K562 (cell line): ENCODE results near the gene AAMDC. TPM values are rescaled to one million over a fixed set of nuclear protein-coding genes. Genes with fewer than 3 reads are reported as not detected.
"Not testable (repeated sequence)": the region's sequence is repeated elsewhere in the genome, so short reads cannot be mapped to it uniquely, and the experiment has no call there.

Experiments
- ATAC-seq: fragments of 200-7000 bp; cut with Tn5 transposase; 3 replicates; pipeline ENCODE4 v1.9.1; 2020; ENCODE audit warnings: moderate library complexity
- BruUV-seq: library from RNA; stranded (reverse); fragments of 400-500 nt; replicated peaks from 2 replicates; lab custom pipeline; 2021; lab: Mats Ljungman, UMichigan
- CTCF ChIA-PET: fragments of 300-600 bp; formaldehyde crosslinking; extraction: SDS; loops from one replicate; lab custom pipeline; 2021; ENCODE audit warnings: low intra/inter-chr PET ratio; lab: Yijun Ruan, JAX
- POLR2A ChIA-PET: fragments of 300-600, 350-650 bp; sonication (Branson Sonifier 250); formaldehyde crosslinking; extraction: SDS; loops from one replicate; lab custom pipeline; 2021; ENCODE audit warnings: antibody characterized with exemption, inconsistent platforms; lab: Yijun Ruan, JAX
- DNase-seq, 4 experiments: peaks; one replicate each; pipeline versions ENCODE4 v3.0.0 to v3.0.0-alpha.2; 2011 to 2018; ENCODE audit warnings: low spot score in 3 of 4, mixed read lengths in 3 of 4; ENCODE audit errors: extremely low read depth in 1 of 4
- FAIRE-seq: peaks from 2 replicates; lab custom pipeline; 2011; peaks lifted over from hg19 to GRCh38; lab: Jason Lieb, UNC
- H2AFZ ChIP-seq: 2 replicates; pipeline ENCODE4 v1.6.0; 2011; ENCODE audit warnings: low read depth, low read length, control low read depth, inconsistent platforms
- H3K27ac ChIP-seq: fragments of 200-600 bp; 3 replicates; pipeline ENCODE4 v1.8.0; 2011; ENCODE audit warnings: low read depth, mild to moderate bottlenecking, control low read depth, inconsistent platforms, low read length, moderate library complexity, mixed read lengths; ENCODE audit errors: extremely low read depth
- H3K27me3 ChIP-seq, 2 experiments: fragments of 300-600 bp in 1 of 2; 2 replicates in 1 of 2; 3 replicates in 1 of 2; pipeline versions ENCODE4 v1.6.0 to v1.8.0; 2011; ENCODE audit warnings: inconsistent platforms in 2 of 2, low read length in 2 of 2, mild to moderate bottlenecking in 1 of 2, mixed read lengths in 1 of 2, moderate library complexity in 1 of 2; ENCODE audit not compliant: control insufficient read depth in 2 of 2, insufficient read depth in 2 of 2
- H3K36me3 ChIP-seq: fragments of 300-600 bp; 3 replicates; pipeline ENCODE4 v1.8.0; 2011; ENCODE audit warnings: mild to moderate bottlenecking, low read length, inconsistent platforms; ENCODE audit not compliant: control insufficient read depth, insufficient read depth
- H3K4me1 ChIP-seq, 2 experiments: fragments of 200-600 bp in 1 of 2; replicated peaks in 1 of 2; 2 replicates in 1 of 2; 3 replicates in 1 of 2; pipeline versions ENCODE4 v1.5.1 to v1.8.0; 2011; ENCODE audit warnings: inconsistent platforms in 2 of 2, low read length in 2 of 2, mild to moderate bottlenecking in 1 of 2, mixed read lengths in 1 of 2, moderate library complexity in 1 of 2; ENCODE audit not compliant: control insufficient read depth in 2 of 2, insufficient read depth in 2 of 2
- H3K4me2 ChIP-seq: 2 replicates; pipeline ENCODE4 v1.6.1; 2011; ENCODE audit warnings: low read length, control low read depth, inconsistent platforms, mixed read lengths; ENCODE audit not compliant: insufficient read depth
- H3K4me3 ChIP-seq: fragments of 200-600 bp; sonication (generic), shearing (Covaris generic); 2 replicates; pipeline ENCODE4 v1.5.1; 2016; ENCODE audit warnings: control low read depth, inconsistent platforms
- H3K79me2 ChIP-seq: fragments of 200-600 bp; 3 replicates; pipeline ENCODE4 v1.8.0; 2011; ENCODE audit warnings: low read length, inconsistent platforms; ENCODE audit not compliant: control insufficient read depth, insufficient read depth
- H3K9ac ChIP-seq, 2 experiments: 2 replicates each; pipeline versions ENCODE4 v1.6.0 to v1.6.1; 2011; ENCODE audit warnings: low read depth in 2 of 2, low read length in 2 of 2, control low read depth in 1 of 2, inconsistent platforms in 1 of 2, mild to moderate bottlenecking in 1 of 2, mixed read lengths in 1 of 2; ENCODE audit not compliant: insufficient read depth in 1 of 2
- H3K9me1 ChIP-seq: one replicate; pipeline ENCODE4 v1.6.0; 2011; ENCODE audit warnings: inconsistent platforms, mild to moderate bottlenecking, low read length, moderate library complexity; ENCODE audit not compliant: control insufficient read depth, insufficient read depth
- H3K9me3 ChIP-seq: replicated peaks from 2 replicates; pipeline ENCODE4 v1.5.1; 2011; ENCODE audit warnings: low read depth, low read length, inconsistent platforms; ENCODE audit not compliant: control insufficient read depth, insufficient read depth
- H4K20me1 ChIP-seq: replicated peaks from 2 replicates; pipeline ENCODE4 v1.6.1; 2011; ENCODE audit warnings: low read length, inconsistent platforms, mixed read lengths; ENCODE audit not compliant: control insufficient read depth, insufficient read depth
- BCOR ChIP-seq: fragments of 450-650 bp; IDR thresholded peaks from 2 replicates; pipeline ENCODE4 v1.6.1; 2016
- ZFP36 ChIP-seq: fragments of 150-350 bp; IDR thresholded peaks from 2 replicates; pipeline ENCODE4 v1.6.1; 2018; ENCODE audit warnings: low read length, low read depth; ENCODE audit not compliant: partially characterized antibody
- ZNF146 ChIP-seq: IDR thresholded peaks from one replicate; pipeline ENCODE4 v1.6.1; 2018; ENCODE audit warnings: missing compliant biosample characterization; ENCODE audit not compliant: unreplicated experiment
- WGBS: fragments of 100-300 bp; shearing (Covaris generic); methylation state at CpG from one replicate; pipeline ENCODE4 v1.1.6; 2016; ENCODE audit warnings: low coverage, mixed read lengths; ENCODE audit not compliant: insufficient coverage; ENCODE audit errors: missing lambda C conversion rate; 5-methylcytosine and 5-hydroxymethylcytosine counted together
- in situ Hi-C: fragments of 300-500 bp; cut with MboI; formaldehyde crosslinking; loops from 4 replicates; pipeline ENCODE4 v1.15.0; 2018; ENCODE audit warnings: inconsistent platforms, mixed read lengths
- intact Hi-C: fragments of 100-400 bp; cut with micrococcal nuclease; formaldehyde crosslinking; loops from 2 replicates; pipeline ENCODE4 v1.14.2; 2022
- polyA plus RNA-seq, 8 experiments: library from polyadenylated mRNA; depleted of rRNA in 4 of 8; stranded (reverse) in 5 of 8; unstranded in 3 of 8; fragments of >200 nt; fragmentation: Nextera tagmentation in 2 of 8; fragmentation: Illumina TruSeq in 1 of 8; extraction: Ambion mirVana in 2 of 8; extraction: Trizol in 1 of 8; gene quantifications; 2 replicates each; pipeline versions ENCODE4 v1.2.1 to v1.2.3, GENCODE V29; 2011 to 2014; ENCODE audit warnings: inconsistent platforms in 1 of 8, missing spikeins in 1 of 8
- total RNA-seq, 7 experiments: library from RNA; depleted of rRNA in 6 of 7; stranded (reverse); fragments of >200 nt in 6 of 7; fragmentation: Illumina TruSeq in 2 of 7; extraction: Trizol in 2 of 7; gene quantifications; 2 replicates each; pipeline versions ENCODE4 v1.2.1 to v1.2.3, GENCODE V29; 2011 to 2021; ENCODE audit warnings: low replicate concordance in 1 of 7

Gene AAMDC
- total and polyA plus RNA-seq, 9 of the 15 experiments (the other 6 are each of a cell fraction or from before 2014, with no cell fraction given), result 10.4 to 40.6 (median 15.6) TPM

DNA sequence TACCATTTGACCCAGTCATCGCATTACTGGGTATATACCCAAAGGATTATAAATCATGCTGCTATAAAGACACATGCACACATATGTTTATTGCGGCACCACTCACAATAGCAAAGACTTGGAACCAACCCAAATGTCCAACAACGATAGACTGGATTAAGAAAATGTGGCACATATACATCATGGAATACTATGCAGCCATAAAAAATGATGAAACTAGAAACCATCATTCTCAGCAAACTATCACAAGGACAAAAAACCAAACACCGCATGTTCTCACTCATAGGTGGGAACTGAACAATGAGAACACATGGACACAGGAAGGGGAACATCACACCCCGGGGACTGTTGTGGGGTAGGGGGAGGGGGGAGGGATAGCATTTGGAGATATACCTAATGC is 68.1 kb downstream of the AAMDC start:
- H3K9ac ChIP-seq, H4K20me1 ChIP-seq, BruUV-seq, H3K4me3 ChIP-seq, H3K4me1 ChIP-seq, CTCF ChIA-PET, H2AFZ ChIP-seq, in situ Hi-C loops, DNase-seq, FAIRE-seq, H3K4me2 ChIP-seq, ATAC-seq, H3K27me3 ChIP-seq, H3K27ac ChIP-seq, H3K79me2 ChIP-seq, intact Hi-C loops, H3K9me3 ChIP-seq, H3K9me1 ChIP-seq: not testable (repeated sequence)
- H3K36me3 ChIP-seq, result peaks cover 28% of the 10 kb centered on the region; the same call in 2 of the 3 replicates
- TF ChIP-seq BCOR (0 out of 2 replicates have a peak, but pooled peaks have one; percentile 37), ZNF146 (CRISPR knock-in tag) (peak; percentile 41)
- POLR2A ChIA-PET, result interaction anchor here (0.6 kb wide), 1 partner anchor 486 kb away, joined by 3 read pairs; no protein-coding TSS in a partner anchor
- WGBS, result 82% methylated on average over 4 of the region's 5 CpGs

GRCh38 chr11:77890100-77890614 is 69.2 kb downstream of the AAMDC start:
- H3K27me3 ChIP-seq, DNase-seq, H3K9ac ChIP-seq, in situ Hi-C loops, H2AFZ ChIP-seq, POLR2A ChIA-PET, H3K4me1 ChIP-seq, H3K4me3 ChIP-seq, CTCF ChIA-PET, H3K9me1 ChIP-seq, H3K79me2 ChIP-seq, H3K9me3 ChIP-seq, intact Hi-C loops, H3K4me2 ChIP-seq, FAIRE-seq, H3K27ac ChIP-seq, ATAC-seq, H4K20me1 ChIP-seq, BruUV-seq: not testable (repeated sequence)
- TF ChIP-seq ZFP36, result peak; percentile 21
- H3K36me3 ChIP-seq, result peaks cover 32% of the 10 kb centered on the region; the same call in 2 of the 3 replicates

DNA sequence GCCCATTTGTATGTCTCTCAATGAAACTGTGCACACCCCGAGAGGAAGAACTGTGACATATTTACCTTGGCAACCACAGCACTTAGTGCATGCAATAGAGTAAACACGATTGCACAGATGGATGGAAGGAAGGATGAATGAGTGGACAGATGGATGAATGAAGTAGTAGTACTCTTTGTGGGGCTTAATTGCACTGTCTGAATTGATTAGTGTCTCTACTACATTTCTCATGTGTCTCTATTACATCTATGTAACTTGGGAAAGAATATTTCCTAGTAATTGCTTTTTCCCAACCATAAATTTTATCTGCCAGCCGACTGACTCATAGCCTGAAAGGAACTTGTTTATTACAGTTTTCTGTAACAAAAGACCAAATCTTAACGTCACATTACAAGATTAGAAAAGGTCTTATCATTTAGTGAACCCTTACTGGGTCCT is 69.7 kb downstream of the AAMDC start:
- WGBS, result 44% methylated on average over 4 of the region's 4 CpGs
- H3K4me1 ChIP-seq, H3K79me2 ChIP-seq, CTCF ChIA-PET, POLR2A ChIA-PET, H3K9me1 ChIP-seq, DNase-seq, BruUV-seq, H3K4me3 ChIP-seq, H3K27me3 ChIP-seq, in situ Hi-C loops, H4K20me1 ChIP-seq, ATAC-seq, H3K9ac ChIP-seq, FAIRE-seq, H2AFZ ChIP-seq, intact Hi-C loops, H3K27ac ChIP-seq, H3K9me3 ChIP-seq, H3K4me2 ChIP-seq: not testable (repeated sequence)
- H3K36me3 ChIP-seq, result peaks cover 32% of the 10 kb centered on the region; the same call in 2 of the 3 replicates
